Fibroblast of peridontal ligament (primary cell): ENCODE measurements around the gene CFHR2.
"Not testable (repeated sequence)": the region's sequence is repeated elsewhere in the genome, so short reads cannot be mapped to it uniquely, and the experiment has no call there.

Experiments used
- DNase-seq: peaks from one replicate; pipeline ENCODE4 v3.0.0-alpha.2; 2010; ENCODE audit errors: extremely low read depth

The CFHR2 gene

GRCh38 chr1:196943568-196943967, at the start of gene CFHR2:
Gene CFHR2, plus strand, starts transcription at chr1:196943738. Its CDS starts 143 bp downstream, at chr1:196943881.
- not testable (repeated sequence) for DNase-seq

GRCh38 chr1:196896355-196896754, 47.2 kb upstream of the CFHR2 start:
- no peak for DNase-seq

GRCh38 chr1:196897158-196897828, 46.2 kb upstream of the CFHR2 start:
- no peak for DNase-seq

GRCh38 chr1:196902344-196902743, 41.2 kb upstream of the CFHR2 start:
- no peak for DNase-seq

GRCh38 chr1:196910215-196910614, 33.3 kb upstream of the CFHR2 start:
- DNase-seq, result no peak

- not testable (repeated sequence) for DNase-seq
Measured at GRCh38 chr1:196912283-196912682, 31.3 kb upstream of the CFHR2 start.

- peak; percentile 4 for DNase-seq
Measured at GRCh38 chr1:196926839-196927238, 16.7 kb upstream of the CFHR2 start.

- not testable (repeated sequence) for DNase-seq
Measured at GRCh38 chr1:196932853-196933252, 10.7 kb upstream of the CFHR2 start.

- no peak for DNase-seq
Measured at GRCh38 chr1:196933531-196934189, 9.9 kb upstream of the CFHR2 start.

GRCh38 chr1:196941474-196941873, 2.1 kb upstream of the CFHR2 start:
- DNase-seq, result not testable (repeated sequence)

GRCh38 chr1:196951711-196952394, 8.3 kb downstream of the CFHR2 start:
- DNase-seq, result peak; percentile 58

GRCh38 chr1:196954778-196955177, 11.2 kb downstream of the CFHR2 start:
- no peak for DNase-seq

- DNase-seq, result no peak
Measured at GRCh38 chr1:196955926-196956325, 12.4 kb downstream of the CFHR2 start.

- DNase-seq, result no peak
Measured at GRCh38 chr1:196960854-196961253, 17.3 kb downstream of the CFHR2 start.

- DNase-seq, result no peak
Measured at GRCh38 chr1:196970182-196970581, 26.6 kb downstream of the CFHR2 start.

GRCh38 chr1:196976278-196976677, 32.7 kb downstream of the CFHR2 start:
- DNase-seq, result no peak

GRCh38 chr1:196977278-196977677, 33.7 kb downstream of the CFHR2 start, which contains the start of gene CFHR5:
Gene CFHR5, plus strand, starts transcription at chr1:196977556. Its CDS starts 109 bp downstream, at chr1:196977665.
- no peak for DNase-seq

- no peak for DNase-seq
Measured at GRCh38 chr1:196980859-196981258, 37.3 kb downstream of the CFHR2 start.

- DNase-seq, result not testable (repeated sequence)
Measured at GRCh38 chr1:196982247-196982646, 38.7 kb downstream of the CFHR2 start.

GRCh38 chr1:196991919-196992651, 48.5 kb downstream of the CFHR2 start:
- DNase-seq, result not testable (repeated sequence)

- no peak for DNase-seq
Measured at GRCh38 chr1:196993916-196994315, 50.4 kb downstream of the CFHR2 start.

GRCh38 chr1:196997423-196997822, 53.9 kb downstream of the CFHR2 start:
- DNase-seq, result peak; percentile 91
